SJSA1 (cell line): ENCODE results near the gene ALDOA. TPM values are rescaled to one million over a fixed set of nuclear protein-coding genes. Genes with fewer than 3 reads are reported as not detected.
"Not testable (repeated sequence)": the region's sequence is repeated elsewhere in the genome, so short reads cannot be mapped to it uniquely, and the experiment has no call there.

Experiments used
- DNase-seq, 2 experiments: peaks; one replicate each; pipeline ENCODE4 v3.0.0-alpha.2; 2015 to 2020; ENCODE audit warnings: low spot score in 2 of 2, low read depth in 1 of 2
- H3K27ac ChIP-seq: fragments of 250-450 bp; sonication (Bioruptor Pico); 2 replicates; pipeline ENCODE4 v1.5.1; 2020; ENCODE audit warnings: mild to moderate bottlenecking, moderate library complexity
- H3K27me3 ChIP-seq: fragments of 250-450 bp; sonication (Bioruptor Pico); replicated peaks from 2 replicates; pipeline ENCODE4 v1.5.1; 2020; ENCODE audit warnings: mild to moderate bottlenecking, moderate library complexity
- H3K36me3 ChIP-seq: fragments of 250-450 bp; sonication (Bioruptor Pico); 2 replicates; pipeline ENCODE4 v1.5.1; 2020; ENCODE audit warnings: mild to moderate bottlenecking
- H3K4me1 ChIP-seq: fragments of 250-450 bp; sonication (Bioruptor Pico); replicated peaks from 2 replicates; pipeline ENCODE4 v1.6.1; 2021; ENCODE audit warnings: mild to moderate bottlenecking
- H3K4me3 ChIP-seq: fragments of 250-450 bp; sonication (Bioruptor Pico); 2 replicates; pipeline ENCODE4 v1.5.1; 2020; ENCODE audit warnings: mild to moderate bottlenecking
- H3K9me3 ChIP-seq: fragments of 250-450 bp; sonication (Bioruptor Pico); replicated peaks from 2 replicates; pipeline ENCODE4 v1.5.1; 2020; ENCODE audit warnings: mild to moderate bottlenecking
- total RNA-seq: library from RNA; depleted of rRNA; stranded (reverse); fragments of >200 nt; shearing (Covaris generic); gene quantifications from 2 replicates; pipeline ENCODE4 v1.2.3, GENCODE V29; 2014; rRNA removed

ALDOA gene
- total RNA-seq, 1 experiment from 2014 or later, result 762 TPM

GRCh38 chr16:30114833-30115232 lies 49.3 kb downstream of the ALDOA start:
- H3K4me1 ChIP-seq, H3K27me3 ChIP-seq, H3K9me3 ChIP-seq, H3K27ac ChIP-seq, DNase-seq, H3K4me3 ChIP-seq: not testable (repeated sequence)
- peaks cover 17% of the 10 kb centered on the region; the same call in 1 of the 2 replicates for H3K36me3 ChIP-seq

- Histone ChIP-seq H3K27me3 (no peaks in the 10 kb centered on the region), H3K36me3 (peaks cover 17% of the 10 kb centered on the region; the same call in 1 of the 2 replicates), H3K4me1 (no peaks in the 10 kb centered on the region), H3K4me3 (no peak overlapping the region), H3K9me3 (no peaks in the 10 kb centered on the region), H3K27ac (no peak overlapping the region)
- no peak for DNase-seq
These were observed 49.7 kb downstream of the ALDOA start for GRCh38 chr16:30115238-30115637.

- no peaks in the 10 kb centered on the region for H3K9me3 ChIP-seq
- H3K4me1 ChIP-seq, result no peaks in the 10 kb centered on the region
- DNase-seq, result no peak
- no peak overlapping the region for H3K4me3 ChIP-seq
- H3K36me3 ChIP-seq, result peaks cover 17% of the 10 kb centered on the region; the same call in 1 of the 2 replicates
- no peaks in the 10 kb centered on the region for H3K27me3 ChIP-seq
- no peak overlapping the region for H3K27ac ChIP-seq
These were observed 51.0 kb downstream of the ALDOA start for GRCh38 chr16:30116291-30117207.

GRCh38 chr16:30117768-30118167 lies 52.2 kb downstream of the ALDOA start:
- DNase-seq, result no peak
- H3K36me3 ChIP-seq, result peaks cover 10% of the 10 kb centered on the region; the same call in 1 of the 2 replicates
- no peaks in the 10 kb centered on the region for H3K27me3 ChIP-seq
- H3K27ac ChIP-seq, result no peak overlapping the region
- peaks cover 9% of the 10 kb centered on the region for H3K4me1 ChIP-seq
- H3K4me3 ChIP-seq, result no peak overlapping the region
- no peaks in the 10 kb centered on the region for H3K9me3 ChIP-seq

GRCh38 chr16:30119428-30119827 lies 53.9 kb downstream of the ALDOA start:
- no peak for DNase-seq
- H3K9me3 ChIP-seq, result no peaks in the 10 kb centered on the region
- H3K27me3 ChIP-seq, result no peaks in the 10 kb centered on the region
- H3K27ac ChIP-seq, result no peak overlapping the region
- peaks cover 14% of the 10 kb centered on the region for H3K4me1 ChIP-seq
- peaks cover 9% of the 10 kb centered on the region; the same call in 1 of the 2 replicates for H3K36me3 ChIP-seq
- H3K4me3 ChIP-seq, result no peak overlapping the region

Other genes with a start within 250 kb of the ALDOA start
- gene PAGR1, start 249.6 kb upstream of the ALDOA start, total RNA-seq, result 39.3 and 66.0 TPM in 2 replicates
- 138 and 149 TPM in 2 replicates for gene MVP, start 245.3 kb upstream of the ALDOA start, total RNA-seq
- gene CDIPT, start 202.5 kb upstream of the ALDOA start, total RNA-seq, result 59.9 and 71.6 TPM in 2 replicates
- gene SEZ6L2, start 166.2 kb upstream of the ALDOA start, total RNA-seq, result 13.2 and 13.8 TPM in 2 replicates
- 3.7 and 8.8 TPM in 2 replicates for gene ASPHD1, start 165.3 kb upstream of the ALDOA start, total RNA-seq
- gene KCTD13, start 139.5 kb upstream of the ALDOA start, total RNA-seq, result 10.2 and 43.8 TPM in 2 replicates
- gene TMEM219, start 103.7 kb upstream of the ALDOA start, total RNA-seq, result 86.2 and 143 TPM in 2 replicates
- gene TAOK2, start 91.9 kb upstream of the ALDOA start, total RNA-seq, result 55.7 and 65.8 TPM in 2 replicates
- gene HIRIP3, start 70.1 kb upstream of the ALDOA start, total RNA-seq, result 20.3 and 28.0 TPM in 2 replicates
- gene INO80E, start 69.5 kb upstream of the ALDOA start, total RNA-seq, result 92.7 and 93.4 TPM in 2 replicates
- gene DOC2A, start 54.7 kb upstream of the ALDOA start, total RNA-seq, result not detected in 2 replicates
- not detected in 2 replicates for gene C16orf92, start 42.6 kb upstream of the ALDOA start, total RNA-seq
- 0.55 and 3.1 TPM in 2 replicates for gene TLCD3B, start 34.5 kb upstream of the ALDOA start, total RNA-seq
- 100 and 134 TPM in 2 replicates for gene PPP4C, start 10.2 kb downstream of the ALDOA start, total RNA-seq
- not detected in 2 replicates for gene TBX6, start 26.2 kb downstream of the ALDOA start, total RNA-seq
- 3.1 and 4.8 TPM in 2 replicates for gene YPEL3, start 30.5 kb downstream of the ALDOA start, total RNA-seq
- gene GDPD3, start 47.8 kb downstream of the ALDOA start, total RNA-seq, result 0.50 TPM in 1 of 2 replicates, not detected in the other
- 18.6 and 23.3 TPM in 2 replicates for gene MAPK3, start 57.5 kb downstream of the ALDOA start, total RNA-seq
- 4.3 and 4.5 TPM in 2 replicates for gene CORO1A, start 117.8 kb downstream of the ALDOA start, total RNA-seq
- 156 and 420 TPM in 2 replicates for gene BOLA2B, start 127.9 kb downstream of the ALDOA start, total RNA-seq
- gene SLX1A, start 128.1 kb downstream of the ALDOA start, total RNA-seq, result 14.3 and 43.6 TPM in 2 replicates
- 3.6 and 5.8 TPM in 2 replicates for gene SULT1A3, start 133.5 kb downstream of the ALDOA start, total RNA-seq
- gene NPIPB13, start 182.7 kb downstream of the ALDOA start, total RNA-seq, result not detected in 2 replicates